ENCODE measurements around the gene ULK3.
"Not testable (repeated sequence)": the region's sequence is repeated elsewhere in the genome, so short reads cannot be mapped to it uniquely, and the experiment has no call there.

ULK3 gene

GRCh38 chr15:74842581-74843444, at the start of gene ULK3:
ULK3 (minus strand) TSS chr15:74843156; CDS start chr15:74843105, 51 bp downstream.
- peak; percentile 77 for DNase-seq

DNA sequence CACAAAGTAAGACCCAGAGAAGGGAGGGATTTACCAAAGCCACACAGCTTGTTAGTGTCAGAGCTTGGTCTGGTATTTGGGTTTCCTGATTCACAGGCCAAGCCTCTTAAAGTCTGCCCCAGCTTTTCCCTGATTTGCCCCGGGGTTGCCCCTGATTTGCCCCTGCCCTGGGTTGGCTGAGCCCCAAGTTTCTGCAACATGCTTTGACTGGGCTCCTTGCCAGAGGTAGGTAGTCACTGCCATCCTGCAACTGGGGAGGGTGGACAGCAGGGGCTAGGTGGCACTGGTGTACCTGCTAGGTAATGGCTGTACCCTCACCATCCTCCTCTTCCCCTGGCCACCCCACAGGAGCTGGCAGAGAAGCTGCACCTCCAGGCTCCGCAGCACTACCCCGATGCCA, 49.4 kb upstream of the ULK3 start:
- DNase-seq, result no peak

GRCh38 chr15:74891469-74891868, 48.5 kb upstream of the ULK3 start:
- DNase-seq, result no peak

DNA sequence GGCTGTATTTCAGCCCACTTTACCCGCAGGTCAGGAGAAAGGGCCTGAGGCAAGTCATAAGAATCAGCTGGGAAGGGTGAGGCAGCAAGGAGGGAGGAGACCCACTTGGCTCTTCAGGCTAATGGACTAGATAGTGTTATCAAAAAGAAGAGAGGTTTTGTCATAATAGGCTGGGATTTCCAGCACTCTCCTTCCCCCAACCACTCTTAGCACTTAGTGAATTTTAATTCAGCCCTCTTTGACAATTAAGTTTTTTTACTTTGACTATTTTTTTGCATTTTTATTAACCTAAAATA, 47.7 kb upstream of the ULK3 start:
- DNase-seq, result no peak

DNA sequence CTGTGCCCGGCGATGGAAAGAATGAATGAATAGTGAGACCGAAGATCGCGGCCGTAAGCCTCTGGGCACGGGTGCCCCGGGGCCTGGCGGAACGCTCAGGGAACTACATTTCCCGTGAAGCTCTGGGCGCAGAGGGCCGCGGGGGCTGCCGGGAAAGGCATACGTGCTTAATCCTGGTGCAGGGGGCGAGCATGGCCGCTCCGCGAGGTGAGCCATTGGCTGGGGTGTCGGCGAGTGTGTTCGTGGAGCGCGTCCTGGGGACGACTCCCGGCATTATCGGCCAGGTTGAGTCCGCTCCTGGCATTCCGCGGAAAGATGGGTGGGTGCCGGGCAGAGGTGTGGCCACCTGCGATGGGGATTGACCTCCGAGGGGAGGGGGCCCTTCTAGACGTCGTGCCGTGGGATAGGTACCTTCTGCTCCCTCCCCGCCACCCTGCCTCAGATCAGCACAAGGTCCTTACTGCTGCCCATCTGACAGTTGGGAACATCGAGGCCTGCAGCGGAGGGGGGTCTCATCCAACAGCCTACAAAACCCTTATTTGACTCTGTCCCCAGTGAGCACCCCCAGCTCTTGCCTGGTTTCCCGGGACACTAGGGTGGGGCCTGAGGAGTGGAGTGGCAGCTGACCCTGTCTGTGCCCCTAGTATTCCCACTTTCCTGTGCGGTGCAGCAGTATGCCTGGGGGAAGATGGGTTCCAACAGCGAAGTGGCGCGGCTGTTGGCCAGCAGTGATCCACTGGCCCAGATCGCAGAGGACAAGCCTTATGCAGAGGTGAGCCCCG, 47.1 kb upstream of the ULK3 start, which contains the start of gene MPI:
Gene MPI, plus strand, starts transcription at position 160 of the 782 bp plus-strand sequence. Its CDS starts 32 bp downstream, at position 192.
- DNase-seq, result peak; percentile 69

DNA sequence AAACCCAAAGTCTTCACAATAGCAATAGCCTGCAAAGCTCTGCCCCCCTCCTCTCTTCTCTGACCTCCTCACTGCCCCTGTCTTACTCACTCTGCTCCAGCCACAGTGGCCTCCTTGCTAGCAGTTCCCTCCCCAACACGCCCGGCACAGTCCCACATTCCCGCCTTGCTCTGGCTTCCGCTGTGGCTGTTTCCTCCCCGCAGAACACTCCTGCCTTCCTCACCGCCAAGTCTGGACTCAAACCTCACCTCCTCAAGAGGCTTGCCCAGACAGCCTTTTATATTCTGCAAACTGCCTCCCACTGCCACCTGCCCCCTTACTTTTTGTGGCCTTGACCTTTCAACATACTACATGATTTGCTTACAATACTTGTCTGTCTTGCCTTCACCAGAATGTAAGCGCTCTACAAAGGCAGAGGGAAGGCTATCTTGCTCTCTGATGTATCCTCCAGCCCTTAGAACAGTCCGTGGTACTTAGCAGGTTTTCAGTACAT, 46.5 kb upstream of the ULK3 start:
- DNase-seq, result no peak

DNA sequence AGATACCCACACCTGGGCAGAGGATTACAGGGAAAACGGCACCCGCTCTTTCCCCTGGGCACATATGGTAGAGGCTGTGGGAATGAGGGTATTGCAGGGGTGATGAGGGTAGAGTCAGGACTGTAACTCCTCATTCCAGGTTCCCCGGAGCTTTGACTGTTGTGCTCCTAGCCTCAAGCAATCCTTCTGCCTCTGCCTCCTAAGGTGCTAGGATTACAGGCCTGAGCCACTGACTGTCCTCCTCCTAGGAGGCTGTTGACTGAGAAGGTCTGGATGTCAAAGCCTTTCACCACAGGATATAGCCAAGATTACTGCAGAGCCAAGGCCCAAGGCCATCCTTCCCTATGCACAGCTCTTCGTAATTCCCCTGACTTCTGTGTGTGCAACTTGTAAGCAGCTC, 45.8 kb upstream of the ULK3 start:
- DNase-seq, result no peak

GRCh38 chr15:74887537-74888193, 44.7 kb upstream of the ULK3 start:
- not testable (repeated sequence) for DNase-seq

DNA sequence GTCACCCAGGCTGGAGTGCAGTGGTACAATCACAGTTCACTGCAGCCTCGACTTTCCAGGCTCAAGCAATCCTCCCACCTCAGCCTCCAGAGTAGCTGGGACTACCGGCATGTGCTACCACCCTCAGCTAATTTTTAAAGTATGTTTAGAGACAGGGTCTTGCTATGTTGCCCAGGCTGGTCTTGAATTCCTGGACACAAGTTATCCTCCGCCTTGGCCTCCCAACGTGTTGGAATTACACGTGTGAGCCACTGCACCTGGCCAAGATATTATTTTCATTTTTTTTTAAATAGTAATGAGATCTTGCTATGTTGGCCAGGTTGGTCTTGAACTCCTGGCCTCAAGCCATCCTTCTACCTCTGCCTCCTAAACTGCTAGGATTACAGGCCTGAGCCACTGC, 42.5 kb upstream of the ULK3 start:
- no peak for DNase-seq

- DNase-seq, result no peak
These were observed 41.7 kb upstream of the ULK3 start for GRCh38 chr15:74884428-74885223.

DNA sequence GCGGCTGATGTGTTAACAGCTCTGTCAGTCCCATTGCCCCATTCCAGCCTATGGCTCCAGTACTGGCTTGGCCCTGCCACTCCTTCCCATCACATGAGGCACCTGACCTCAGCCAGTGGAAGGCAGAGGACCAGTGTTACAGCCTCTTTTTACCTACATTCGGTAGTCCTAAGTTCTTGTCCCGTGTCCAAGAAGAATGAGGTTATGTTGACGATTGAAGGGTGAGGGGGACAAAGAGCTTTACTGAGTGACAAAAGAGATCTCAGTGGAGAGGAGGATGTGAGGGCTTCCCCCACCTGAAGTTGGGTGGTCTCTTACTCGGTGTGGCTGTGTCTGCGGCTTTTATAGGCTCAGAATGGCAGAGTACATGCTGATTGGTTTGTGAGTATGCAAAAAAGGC, 39.6 kb upstream of the ULK3 start:
- DNase-seq, result no peak

GRCh38 chr15:74878273-74878672, 35.3 kb upstream of the ULK3 start:
- DNase-seq, result no peak

DNA sequence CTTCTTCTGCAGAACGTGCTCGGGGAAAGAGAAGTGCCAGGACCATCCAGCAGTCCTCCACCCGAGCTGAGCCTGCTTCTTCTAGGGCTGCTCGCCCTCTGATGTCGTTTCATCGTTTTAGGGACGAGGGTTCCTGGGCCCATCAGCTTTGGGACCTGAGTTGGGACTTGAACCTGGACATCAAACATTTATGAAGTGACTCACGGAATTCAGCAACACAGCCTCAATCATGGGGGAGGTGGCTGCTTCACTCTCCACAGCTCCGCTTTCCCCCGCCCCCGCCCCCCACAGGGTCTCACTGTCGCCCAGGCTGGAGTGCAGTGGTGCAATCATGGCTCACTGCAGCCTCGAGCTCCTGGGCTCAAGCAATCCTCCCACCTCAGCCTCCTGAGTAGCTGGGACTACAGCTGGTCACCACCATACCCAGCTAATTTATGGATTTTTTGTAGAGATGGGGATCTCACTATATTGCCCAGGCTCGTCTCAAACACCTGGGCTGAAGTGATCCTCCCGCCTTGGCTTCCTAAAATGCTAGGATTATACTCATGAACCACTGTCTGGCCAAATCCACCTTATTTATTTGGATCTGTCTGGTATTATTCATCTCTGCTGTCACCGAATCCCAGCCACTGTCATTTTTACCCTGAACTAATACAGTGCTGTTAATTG, 30.9 kb upstream of the ULK3 start:
- no peak for DNase-seq

GRCh38 chr15:74873036-74873755, 30.2 kb upstream of the ULK3 start, which contains the start of gene SCAMP2:
SCAMP2 (minus strand) TSS chr15:74873365; CDS start chr15:74873255, 110 bp downstream.
- DNase-seq, result peak; percentile 85

- DNase-seq, result no peak
These were observed 29.7 kb upstream of the ULK3 start for GRCh38 chr15:74872702-74873035.

GRCh38 chr15:74870436-74871215, 27.7 kb upstream of the ULK3 start:
- DNase-seq, result no peak

GRCh38 chr15:74869726-74870407, 26.9 kb upstream of the ULK3 start:
- no peak for DNase-seq

DNA sequence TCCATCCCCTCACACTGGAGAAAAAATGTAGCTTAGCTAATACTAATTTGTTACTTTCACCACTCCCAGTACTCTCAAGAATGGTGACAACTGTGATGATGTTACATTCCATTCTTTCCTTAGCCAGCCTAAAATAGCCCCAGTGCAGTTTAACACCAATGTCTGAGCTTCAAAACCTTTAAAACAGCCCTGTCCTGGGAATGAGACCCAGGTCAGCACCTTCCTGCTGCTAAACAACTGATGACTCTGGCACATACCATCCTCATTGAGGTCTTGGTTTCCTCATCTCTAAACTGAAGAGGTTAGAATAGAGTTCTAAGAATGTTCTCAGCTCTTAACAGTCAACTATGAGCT, 26.4 kb upstream of the ULK3 start:
- no peak for DNase-seq

- DNase-seq, result no peak
These were observed 25.1 kb upstream of the ULK3 start for GRCh38 chr15:74868059-74868458.

- no peak for DNase-seq
These were observed 24.6 kb upstream of the ULK3 start for GRCh38 chr15:74867466-74868038.

Data from amniotic stem cell (primary cell).